ENCODE data around the gene LGR5.

Gene LGR5

GRCh38 chr12:71405884-71406283 lies 33.7 kb upstream of the LGR5 start:
- TF ChIP-seq CTCF (conservative IDR thresholded peaks at IDR 0.05; ENCODE audit: control insufficient read depth, insufficient read depth, low read depth, low read length): no peak

DNA sequence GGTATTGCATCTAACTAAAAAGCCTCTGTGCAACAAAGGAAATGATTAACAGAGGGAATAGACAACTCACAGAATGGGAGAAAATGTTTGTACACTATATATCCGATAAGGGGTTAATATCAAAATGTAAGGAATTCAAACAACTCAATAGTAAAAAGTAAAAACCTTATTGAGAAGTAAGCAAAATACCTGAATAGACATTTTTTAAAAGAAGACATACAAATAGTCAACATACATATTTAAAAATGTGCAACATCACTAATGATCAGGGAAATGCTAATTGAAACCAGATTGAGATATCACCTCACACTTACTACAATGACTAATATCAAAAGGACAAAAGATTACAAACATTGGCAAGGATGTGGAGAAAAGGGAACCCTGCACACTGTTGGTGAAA lies 31.9 kb upstream of the LGR5 start:
- DNase-seq (ENCODE audit: low read depth): no peak
- H3K4me3 ChIP-seq (ENCODE audit: control insufficient read depth, low read depth, low read length): no peak overlapping the region
- no peak for TF ChIP-seq CTCF (conservative IDR thresholded peaks at IDR 0.05; ENCODE audit: control insufficient read depth, insufficient read depth, low read depth, low read length)

More at GRCh38 chr12:71405884-71406283, 33.7 kb upstream of the LGR5 start:
- H3K4me3 ChIP-seq (ENCODE audit: control insufficient read depth, low read depth, low read length): no peak overlapping the region
- DNase-seq (ENCODE audit: low read depth): no peak

DNA sequence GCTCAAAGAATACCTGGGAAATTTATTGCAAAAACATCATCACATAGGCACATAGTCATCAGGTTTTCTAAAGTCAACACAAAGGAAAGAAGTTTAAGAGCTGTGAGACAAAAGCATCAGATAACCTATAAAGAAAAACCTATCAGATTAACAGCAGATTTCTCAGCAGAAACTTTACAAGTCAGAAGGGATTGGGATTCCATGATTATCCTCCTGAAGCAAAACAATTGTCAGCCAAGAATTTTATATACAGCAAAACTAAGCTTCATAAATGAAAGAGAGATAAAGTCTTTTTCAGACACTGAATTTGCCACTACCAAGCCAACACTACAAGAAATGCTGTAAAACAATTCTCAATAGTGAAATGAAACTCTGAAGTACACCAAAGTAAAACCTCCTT lies 28.8 kb upstream of the LGR5 start:
- H3K4me3 ChIP-seq (ENCODE audit: control insufficient read depth, low read depth, low read length): no peak overlapping the region
- no peak for TF ChIP-seq CTCF (conservative IDR thresholded peaks at IDR 0.05; ENCODE audit: control insufficient read depth, insufficient read depth, low read depth, low read length)
- no peak for DNase-seq (ENCODE audit: low read depth)

GRCh38 chr12:71411635-71412034 lies 28.0 kb upstream of the LGR5 start:
- DNase-seq (ENCODE audit: low read depth): no peak
- no peak overlapping the region for H3K4me3 ChIP-seq (ENCODE audit: control insufficient read depth, low read depth, low read length)
- no peak for TF ChIP-seq CTCF (conservative IDR thresholded peaks at IDR 0.05; ENCODE audit: control insufficient read depth, insufficient read depth, low read depth, low read length)

- H3K4me3 ChIP-seq (ENCODE audit: control insufficient read depth, low read depth, low read length): no peak overlapping the region
- TF ChIP-seq CTCF (conservative IDR thresholded peaks at IDR 0.05; ENCODE audit: control insufficient read depth, insufficient read depth, low read depth, low read length): peak; percentile 89
- peak; percentile 66 for DNase-seq (ENCODE audit: low read depth)
These were observed 24.0 kb upstream of the LGR5 start for GRCh38 chr12:71415336-71416231.

- no peak for DNase-seq (ENCODE audit: low read depth)
- no peak for TF ChIP-seq CTCF (conservative IDR thresholded peaks at IDR 0.05; ENCODE audit: control insufficient read depth, insufficient read depth, low read depth, low read length)
- no peak overlapping the region for H3K4me3 ChIP-seq (ENCODE audit: control insufficient read depth, low read depth, low read length)
These were observed 22.4 kb upstream of the LGR5 start for GRCh38 chr12:71417181-71417580.

Measured in fibroblast of mammary gland (primary cell).